ENCODE results near the gene PKNOX2.

PKNOX2 gene

GRCh38 chr11:125394296-125394695, 229.7 kb downstream of the PKNOX2 start:
- Histone ChIP-seq H3K9me3 (ENCODE audit: control insufficient read depth in 2 of 2, low read length in 2 of 2) (no peaks in the 10 kb centered on the region), H3K27me3 (ENCODE audit: control insufficient read depth in 1 of 2, insufficient read depth in 2 of 2, low read length in 2 of 2) (no peaks in the 10 kb centered on the region), H3K9ac (ENCODE audit: low read length in 2 of 2) (no peak overlapping the region), H3K4me3 (ENCODE audit: low read length in 2 of 2) (no peak overlapping the region), H3K27ac (ENCODE audit: low read length) (no peak overlapping the region), H3K4me1 (ENCODE audit: control insufficient read depth, insufficient read depth, low read length) (peaks cover 7% of the 10 kb centered on the region), H3K36me3 (ENCODE audit: control insufficient read depth in 2 of 2, insufficient read depth in 2 of 2, low read length in 2 of 2) (peaks cover 7 to 10% of the 10 kb centered on the region in 2 donors)

GRCh38 chr11:125397421-125397820, 232.9 kb downstream of the PKNOX2 start:
- Histone ChIP-seq H3K4me1 (ENCODE audit: control insufficient read depth, insufficient read depth, low read length) (peaks cover 2% of the 10 kb centered on the region), H3K27me3 (ENCODE audit: control insufficient read depth in 1 of 2, insufficient read depth in 2 of 2, low read length in 2 of 2) (no peaks in the 10 kb centered on the region), H3K4me3 (ENCODE audit: low read length in 2 of 2) (no peak overlapping the region), H3K9ac (ENCODE audit: low read length in 2 of 2) (no peak overlapping the region), H3K36me3 (ENCODE audit: control insufficient read depth in 2 of 2, insufficient read depth in 2 of 2, low read length in 2 of 2) (peaks cover 7 to 10% of the 10 kb centered on the region in 2 donors), H3K27ac (ENCODE audit: low read length) (no peak overlapping the region), H3K9me3 (ENCODE audit: control insufficient read depth in 2 of 2, low read length in 2 of 2) (no peaks in the 10 kb centered on the region)

GRCh38 chr11:125398475-125398874, 233.9 kb downstream of the PKNOX2 start:
- Histone ChIP-seq H3K9me3 (ENCODE audit: control insufficient read depth in 2 of 2, low read length in 2 of 2) (no peaks in the 10 kb centered on the region), H3K4me1 (ENCODE audit: control insufficient read depth, insufficient read depth, low read length) (peaks cover 2% of the 10 kb centered on the region), H3K4me3 (ENCODE audit: low read length in 2 of 2) (no peak overlapping the region), H3K36me3 (ENCODE audit: control insufficient read depth in 2 of 2, insufficient read depth in 2 of 2, low read length in 2 of 2) (peaks cover 7 to 10% of the 10 kb centered on the region in 2 donors), H3K27me3 (ENCODE audit: control insufficient read depth in 1 of 2, insufficient read depth in 2 of 2, low read length in 2 of 2) (no peaks in the 10 kb centered on the region), H3K27ac (ENCODE audit: low read length) (no peak overlapping the region), H3K9ac (ENCODE audit: low read length in 2 of 2) (no peak overlapping the region)

- Histone ChIP-seq H3K9me3 (ENCODE audit: control insufficient read depth in 2 of 2, low read length in 2 of 2) (no peaks in the 10 kb centered on the region), H3K27me3 (ENCODE audit: control insufficient read depth in 1 of 2, insufficient read depth in 2 of 2, low read length in 2 of 2) (no peaks in the 10 kb centered on the region), H3K27ac (ENCODE audit: low read length) (no peak overlapping the region), H3K4me1 (ENCODE audit: control insufficient read depth, insufficient read depth, low read length) (peaks cover 3% of the 10 kb centered on the region), H3K36me3 (ENCODE audit: control insufficient read depth in 2 of 2, insufficient read depth in 2 of 2, low read length in 2 of 2) (peaks cover 7 to 10% of the 10 kb centered on the region in 2 donors), H3K9ac (ENCODE audit: low read length in 2 of 2) (no peak overlapping the region), H3K4me3 (ENCODE audit: low read length in 2 of 2) (no peak overlapping the region)
Observed at GRCh38 chr11:125398994-125399640, 234.6 kb downstream of the PKNOX2 start.

DNA sequence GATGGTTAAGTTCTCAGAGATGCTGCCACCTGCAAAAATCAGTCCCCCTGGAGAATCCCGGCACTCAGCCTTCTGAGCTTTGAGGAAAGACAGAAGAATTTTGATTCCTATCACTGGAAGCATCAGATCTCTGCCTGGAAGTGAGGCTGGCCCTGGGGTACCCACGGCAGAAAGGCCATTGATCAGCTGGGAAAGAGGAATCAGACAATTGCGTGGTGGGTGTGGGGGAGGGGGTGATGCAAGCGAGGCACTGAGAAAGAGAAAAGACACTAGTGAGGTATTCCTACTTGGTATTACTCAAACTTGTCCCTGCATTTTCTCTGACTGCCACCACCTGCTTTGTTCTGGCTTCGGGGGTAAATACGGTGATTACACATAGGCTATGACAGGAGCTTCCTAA, 235.4 kb downstream of the PKNOX2 start:
- H3K4me1 ChIP-seq (ENCODE audit: control insufficient read depth, insufficient read depth, low read length) = peaks cover 10% of the 10 kb centered on the region
- H3K36me3 ChIP-seq (ENCODE audit: control insufficient read depth in 2 of 2, insufficient read depth in 2 of 2, low read length in 2 of 2) = peaks cover 7 to 10% of the 10 kb centered on the region in 2 donors
- H3K9me3 ChIP-seq (ENCODE audit: control insufficient read depth in 2 of 2, low read length in 2 of 2) = no peaks in the 10 kb centered on the region
- H3K27me3 ChIP-seq (ENCODE audit: control insufficient read depth in 1 of 2, insufficient read depth in 2 of 2, low read length in 2 of 2) = peaks cover 0 to 2% of the 10 kb centered on the region in 2 donors
- H3K4me3 ChIP-seq (ENCODE audit: low read length in 2 of 2) = no peak overlapping the region
- no peak overlapping the region for H3K27ac ChIP-seq (ENCODE audit: low read length)
- no peak overlapping the region for H3K9ac ChIP-seq (ENCODE audit: low read length in 2 of 2)

GRCh38 chr11:125401235-125401634, 236.7 kb downstream of the PKNOX2 start:
- Histone ChIP-seq H3K27ac (ENCODE audit: low read length) (no peak overlapping the region), H3K9me3 (ENCODE audit: control insufficient read depth in 2 of 2, low read length in 2 of 2) (no peaks in the 10 kb centered on the region), H3K36me3 (ENCODE audit: control insufficient read depth in 2 of 2, insufficient read depth in 2 of 2, low read length in 2 of 2) (peaks cover 7 to 10% of the 10 kb centered on the region in 2 donors), H3K27me3 (ENCODE audit: control insufficient read depth in 1 of 2, insufficient read depth in 2 of 2, low read length in 2 of 2) (peaks cover 0 to 2% of the 10 kb centered on the region in 2 donors), H3K4me3 (ENCODE audit: low read length in 2 of 2) (no peak overlapping the region), H3K4me1 (ENCODE audit: control insufficient read depth, insufficient read depth, low read length) (peaks cover 12% of the 10 kb centered on the region), H3K9ac (ENCODE audit: low read length in 2 of 2) (no peak overlapping the region)

GRCh38 chr11:125401746-125402145, 237.2 kb downstream of the PKNOX2 start:
- H3K4me1 ChIP-seq (ENCODE audit: control insufficient read depth, insufficient read depth, low read length) = peaks cover 12% of the 10 kb centered on the region
- H3K27ac ChIP-seq (ENCODE audit: low read length) = no peak overlapping the region
- no peaks in the 10 kb centered on the region for H3K9me3 ChIP-seq (ENCODE audit: control insufficient read depth in 2 of 2, low read length in 2 of 2)
- no peak overlapping the region for H3K9ac ChIP-seq (ENCODE audit: low read length in 2 of 2)
- peaks cover 0 to 2% of the 10 kb centered on the region in 2 donors for H3K27me3 ChIP-seq (ENCODE audit: control insufficient read depth in 1 of 2, insufficient read depth in 2 of 2, low read length in 2 of 2)
- H3K4me3 ChIP-seq (ENCODE audit: low read length in 2 of 2) = no peak overlapping the region
- H3K36me3 ChIP-seq (ENCODE audit: control insufficient read depth in 2 of 2, insufficient read depth in 2 of 2, low read length in 2 of 2) = peaks cover 7 to 12% of the 10 kb centered on the region in 2 donors

- Histone ChIP-seq H3K27ac (ENCODE audit: low read length) (no peak overlapping the region), H3K9ac (ENCODE audit: low read length in 2 of 2) (no peak overlapping the region), H3K27me3 (ENCODE audit: control insufficient read depth in 1 of 2, insufficient read depth in 2 of 2, low read length in 2 of 2) (peaks cover 0 to 2% of the 10 kb centered on the region in 2 donors), H3K4me3 (ENCODE audit: low read length in 2 of 2) (no peak overlapping the region), H3K9me3 (ENCODE audit: control insufficient read depth in 2 of 2, low read length in 2 of 2) (no peaks in the 10 kb centered on the region), H3K36me3 (ENCODE audit: control insufficient read depth in 2 of 2, insufficient read depth in 2 of 2, low read length in 2 of 2) (peaks cover 7 to 9% of the 10 kb centered on the region in 2 donors), H3K4me1 (ENCODE audit: control insufficient read depth, insufficient read depth, low read length) (peaks cover 12% of the 10 kb centered on the region)
Observed at GRCh38 chr11:125402435-125402834, 237.9 kb downstream of the PKNOX2 start.

DNA sequence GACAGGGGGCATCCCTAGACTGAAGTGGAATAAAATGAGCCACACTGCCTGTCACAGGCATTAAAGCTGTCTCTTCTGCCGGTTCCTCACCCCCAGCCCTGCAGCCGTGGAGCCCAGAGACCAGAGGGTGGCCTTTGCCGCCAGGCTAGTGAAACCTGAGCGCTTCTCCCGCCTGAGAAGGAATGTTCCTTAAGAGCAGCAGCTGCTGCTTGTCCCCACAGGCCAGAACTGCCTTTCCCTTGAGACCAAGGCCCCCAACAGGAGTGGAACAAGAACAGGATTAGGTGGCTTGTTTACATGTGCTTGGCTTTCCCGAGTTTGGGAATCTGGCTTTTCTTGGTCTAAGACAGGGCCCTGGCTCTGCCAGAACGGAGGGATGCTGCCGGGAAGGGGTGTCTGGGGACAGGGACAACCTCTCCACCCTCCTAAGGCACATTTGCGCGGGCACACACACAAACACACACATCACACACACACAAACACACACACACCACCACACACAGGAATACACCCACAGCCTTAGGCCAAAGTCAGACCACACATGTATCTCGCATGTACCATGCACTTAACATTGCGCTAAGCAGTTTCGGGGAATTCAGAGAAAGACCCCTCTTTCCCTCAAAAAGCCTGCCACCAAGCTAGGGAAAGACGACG, 239.7 kb downstream of the PKNOX2 start:
- Histone ChIP-seq H3K27ac (ENCODE audit: low read length) (no peak overlapping the region), H3K9ac (ENCODE audit: low read length in 2 of 2) (peak overlapping the region in 1 of 2 donors; percentile 20), H3K4me1 (ENCODE audit: control insufficient read depth, insufficient read depth, low read length) (peaks cover 12% of the 10 kb centered on the region), H3K4me3 (ENCODE audit: low read length in 2 of 2) (peak overlapping the region; percentile 37 to 55), H3K9me3 (ENCODE audit: control insufficient read depth in 2 of 2, low read length in 2 of 2) (no peaks in the 10 kb centered on the region), H3K36me3 (ENCODE audit: control insufficient read depth in 2 of 2, insufficient read depth in 2 of 2, low read length in 2 of 2) (peaks cover 0 to 2% of the 10 kb centered on the region in 2 donors), H3K27me3 (ENCODE audit: control insufficient read depth in 1 of 2, insufficient read depth in 2 of 2, low read length in 2 of 2) (peaks cover 0 to 2% of the 10 kb centered on the region in 2 donors)

DNA sequence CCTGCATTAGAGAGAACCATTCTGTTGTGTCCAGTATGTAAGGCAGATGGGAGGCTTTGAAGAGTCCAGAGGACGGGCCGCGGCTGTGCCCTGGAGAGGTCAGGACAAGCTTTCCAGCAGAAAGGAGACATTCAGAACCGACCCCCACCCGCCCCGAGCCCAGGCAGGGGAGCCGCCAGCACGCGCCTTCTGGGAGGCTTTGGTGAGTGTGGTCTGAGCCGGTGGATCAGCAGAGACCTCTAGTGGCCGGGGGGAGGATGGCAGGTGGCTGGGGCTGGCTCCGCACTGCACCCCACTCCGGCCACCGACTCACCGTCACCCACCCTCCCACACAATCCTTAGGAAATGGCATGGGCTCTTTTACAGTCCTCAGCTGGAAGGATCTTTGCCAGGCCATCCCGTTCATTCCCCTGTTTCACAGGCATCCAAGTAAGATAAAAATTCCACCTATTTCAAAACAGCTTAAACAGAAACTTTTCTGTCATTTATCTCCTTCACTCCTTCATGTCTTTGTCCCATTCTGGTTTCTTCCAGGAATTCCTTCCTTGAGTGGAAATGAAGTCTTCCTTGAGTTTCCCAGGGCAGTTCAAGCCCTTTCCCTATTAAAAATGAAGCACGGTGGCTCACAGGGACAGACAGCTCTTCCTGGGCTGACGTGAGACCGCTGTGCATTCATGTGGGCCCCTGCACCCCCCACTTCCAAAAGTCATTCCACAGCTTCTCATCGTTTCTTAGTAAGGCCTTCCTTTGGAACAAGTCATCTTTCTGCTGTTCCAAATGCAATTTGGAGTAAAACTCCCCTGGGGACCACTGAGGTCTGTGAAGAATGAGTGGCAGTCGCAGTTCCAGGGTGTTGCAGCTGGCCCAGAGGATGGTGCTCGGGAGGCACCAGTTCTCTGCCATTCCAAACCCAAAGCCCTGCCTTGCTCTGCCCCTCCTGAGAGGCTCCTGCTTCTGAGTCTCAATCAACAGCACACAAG, 240.6 kb downstream of the PKNOX2 start:
- no peaks in the 10 kb centered on the region for H3K9me3 ChIP-seq (ENCODE audit: control insufficient read depth in 2 of 2, low read length in 2 of 2)
- peak overlapping the region; percentile 37 to 55 for H3K4me3 ChIP-seq (ENCODE audit: low read length in 2 of 2)
- H3K36me3 ChIP-seq (ENCODE audit: control insufficient read depth in 2 of 2, insufficient read depth in 2 of 2, low read length in 2 of 2) = peaks cover 0 to 2% of the 10 kb centered on the region in 2 donors
- peaks cover 0 to 2% of the 10 kb centered on the region in 2 donors for H3K27me3 ChIP-seq (ENCODE audit: control insufficient read depth in 1 of 2, insufficient read depth in 2 of 2, low read length in 2 of 2)
- peaks cover 12% of the 10 kb centered on the region for H3K4me1 ChIP-seq (ENCODE audit: control insufficient read depth, insufficient read depth, low read length)
- H3K9ac ChIP-seq (ENCODE audit: low read length in 2 of 2) = peak overlapping the region; percentile 20 to 29
- no peak overlapping the region for H3K27ac ChIP-seq (ENCODE audit: low read length)

Measured in stomach smooth muscle (tissue), 2 donors.